Ectodermal cell (in vitro differentiated cells): ENCODE measurements around the gene HTR6.

Experiments used
- H3K27ac ChIP-seq: 2 replicates; pipeline ENCODE4 v1.7.0; 2013; ENCODE audit warnings: mild to moderate bottlenecking, low read depth, low read length; ENCODE audit not compliant: insufficient read depth, poor library complexity, severe bottlenecking
- H3K27me3 ChIP-seq: 2 replicates; pipeline ENCODE4 v1.7.0; 2013; ENCODE audit warnings: mild to moderate bottlenecking, low read length; ENCODE audit not compliant: insufficient read depth, control insufficient read depth, poor library complexity, severe bottlenecking
- H3K36me3 ChIP-seq: one replicate; pipeline ENCODE4 v1.7.0; 2013; ENCODE audit warnings: low read length; ENCODE audit not compliant: control insufficient read depth, insufficient read depth
- H3K4me1 ChIP-seq: one replicate; pipeline ENCODE4 v1.7.0; 2013; ENCODE audit warnings: low read length; ENCODE audit not compliant: control insufficient read depth, insufficient read depth
- H3K4me3 ChIP-seq: 2 replicates; pipeline ENCODE4 v1.7.0; 2013; ENCODE audit warnings: low read depth, low read length, control low read depth; ENCODE audit not compliant: insufficient read depth
- H3K9me3 ChIP-seq: 2 replicates; pipeline ENCODE4 v1.7.0; 2013; ENCODE audit warnings: mild to moderate bottlenecking, low read length, moderate library complexity; ENCODE audit not compliant: control insufficient read depth
- WGBS, 2 experiments: methylation state at CpG; one replicate each; pipeline ENCODE4 v1.1.7; 2013; ENCODE audit warnings: missing lambda C conversion rate in 2 of 2; 5-methylcytosine and 5-hydroxymethylcytosine counted together

Gene HTR6

GRCh38 chr1:19684677-19685076 lies 20.0 kb downstream of the HTR6 start:
- Histone ChIP-seq H3K9me3 (no peaks in the 10 kb centered on the region), H3K4me3 (no peak overlapping the region), H3K27me3 (no peaks in the 10 kb centered on the region), H3K4me1 (no peaks in the 10 kb centered on the region), H3K27ac (no peak overlapping the region), H3K36me3 (no peaks in the 10 kb centered on the region)
- WGBS, 2 experiments: 87 to 92% methylated on average over 2 of the region's 2 CpGs

DNA sequence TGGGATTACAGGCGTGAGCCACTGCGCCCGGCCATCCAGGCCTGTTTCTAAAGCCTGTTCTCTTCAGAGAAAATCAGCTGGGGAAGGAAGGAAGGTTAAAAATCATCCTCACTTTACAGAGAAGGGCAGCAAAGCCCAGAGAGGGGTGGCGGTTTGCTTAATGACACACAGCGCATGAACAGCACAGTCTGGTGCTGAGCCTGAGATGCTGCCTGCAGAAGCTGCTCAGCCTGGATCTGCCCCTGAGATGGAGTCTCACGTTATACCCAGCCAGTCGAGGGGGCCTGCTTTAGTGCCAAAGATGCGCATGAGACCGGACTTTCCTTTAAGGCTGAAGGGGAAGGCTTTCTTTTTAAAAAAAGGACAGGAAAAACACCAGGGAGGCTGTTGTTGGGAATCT lies 21.3 kb downstream of the HTR6 start:
- H3K4me3 ChIP-seq: no peak overlapping the region
- H3K4me1 ChIP-seq: no peaks in the 10 kb centered on the region
- H3K27ac ChIP-seq: no peak overlapping the region
- H3K36me3 ChIP-seq: no peaks in the 10 kb centered on the region
- H3K27me3 ChIP-seq: no peaks in the 10 kb centered on the region
- no peaks in the 10 kb centered on the region for H3K9me3 ChIP-seq
- WGBS, 2 experiments: 72 to 73% methylated on average over 9 of the region's 9 CpGs

GRCh38 chr1:19687414-19687813 lies 22.7 kb downstream of the HTR6 start:
- Histone ChIP-seq H3K4me3 (no peak overlapping the region), H3K36me3 (no peaks in the 10 kb centered on the region)
- WGBS, 2 experiments: 83 to 89% methylated on average over 1 of the region's 1 CpG

GRCh38 chr1:19688041-19688842 lies 23.6 kb downstream of the HTR6 start:
- Histone ChIP-seq H3K4me3 (no peak overlapping the region), H3K27ac (no peak overlapping the region), H3K36me3 (no peaks in the 10 kb centered on the region), H3K9me3 (no peaks in the 10 kb centered on the region), H3K27me3 (no peaks in the 10 kb centered on the region), H3K4me1 (no peaks in the 10 kb centered on the region)
- WGBS, 2 experiments: 89% methylated on average over 19 of the region's 19 CpGs

More at GRCh38 chr1:19687414-19687813, 22.7 kb downstream of the HTR6 start:
- H3K9me3 ChIP-seq: no peaks in the 10 kb centered on the region
- no peaks in the 10 kb centered on the region for H3K4me1 ChIP-seq
- no peaks in the 10 kb centered on the region for H3K27me3 ChIP-seq
- H3K27ac ChIP-seq: no peak overlapping the region

- Histone ChIP-seq H3K27ac (no peak overlapping the region), H3K27me3 (no peaks in the 10 kb centered on the region), H3K36me3 (no peaks in the 10 kb centered on the region), H3K9me3 (no peaks in the 10 kb centered on the region), H3K4me3 (no peak overlapping the region), H3K4me1 (no peaks in the 10 kb centered on the region)
- 60% methylated on average over 5 of the region's 5 CpGs for WGBS, 2 experiments
These were observed 24.5 kb downstream of the HTR6 start for GRCh38 chr1:19689085-19689757.

DNA sequence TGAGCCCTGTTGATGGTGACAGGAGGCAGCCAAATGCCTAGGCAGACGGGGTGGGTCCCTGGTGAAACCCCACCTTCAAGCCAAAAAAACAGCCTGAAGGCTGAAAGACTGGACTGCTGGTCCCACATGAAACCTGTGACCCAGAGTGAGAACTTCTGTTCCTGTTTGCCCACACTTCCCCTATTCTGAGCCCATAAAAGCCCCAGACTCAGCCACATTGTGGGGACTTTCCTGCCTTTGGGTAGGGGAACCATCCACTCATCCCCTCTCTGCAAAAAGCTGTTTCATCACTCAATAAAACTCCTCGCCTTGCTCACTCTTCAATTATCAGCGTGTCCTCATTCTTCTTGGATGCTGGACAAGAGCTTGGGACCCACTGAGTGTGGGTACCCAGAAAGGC lies 25.2 kb downstream of the HTR6 start:
- H3K27me3 ChIP-seq: no peaks in the 10 kb centered on the region
- no peaks in the 10 kb centered on the region for H3K36me3 ChIP-seq
- no peak overlapping the region for H3K4me3 ChIP-seq
- no peak overlapping the region for H3K27ac ChIP-seq
- no peaks in the 10 kb centered on the region for H3K9me3 ChIP-seq
- H3K4me1 ChIP-seq: no peaks in the 10 kb centered on the region
- WGBS, 2 experiments: 87 to 93% methylated on average over 3 of the region's 3 CpGs

GRCh38 chr1:19690342-19690741 lies 25.7 kb downstream of the HTR6 start:
- H3K27ac ChIP-seq: no peak overlapping the region
- 82 to 87% methylated on average over 7 of the region's 7 CpGs for WGBS, 2 experiments
- H3K4me1 ChIP-seq: no peaks in the 10 kb centered on the region
- H3K27me3 ChIP-seq: no peaks in the 10 kb centered on the region
- H3K9me3 ChIP-seq: no peaks in the 10 kb centered on the region
- H3K36me3 ChIP-seq: no peaks in the 10 kb centered on the region
- no peak overlapping the region for H3K4me3 ChIP-seq

DNA sequence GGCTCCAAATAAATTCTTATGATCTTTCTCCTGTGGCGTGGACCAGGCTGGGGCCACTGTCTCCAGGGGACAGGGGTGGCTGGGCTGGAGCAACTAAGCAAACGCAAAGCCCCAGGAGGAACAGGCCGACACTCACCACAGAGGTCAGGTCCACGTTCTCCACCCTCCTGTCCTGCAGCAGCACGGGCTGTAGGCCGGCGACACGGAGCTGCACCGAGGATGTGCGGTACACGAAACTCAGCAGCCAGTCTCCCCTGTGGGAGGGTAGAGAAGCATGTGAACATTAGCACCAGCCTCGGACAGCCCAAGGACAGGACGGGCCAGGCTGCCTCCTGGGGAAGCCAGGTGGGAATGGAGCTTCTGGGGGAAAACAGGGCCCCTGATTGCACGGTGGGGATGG lies 29.6 kb downstream of the HTR6 start:
- no peaks in the 10 kb centered on the region for H3K9me3 ChIP-seq
- H3K27me3 ChIP-seq: no peaks in the 10 kb centered on the region
- no peaks in the 10 kb centered on the region for H3K36me3 ChIP-seq
- H3K4me3 ChIP-seq: no peak overlapping the region
- 87 to 89% methylated on average over 14 of the region's 14 CpGs for WGBS, 2 experiments
- H3K27ac ChIP-seq: no peak overlapping the region
- no peaks in the 10 kb centered on the region for H3K4me1 ChIP-seq

GRCh38 chr1:19695772-19696171 lies 31.1 kb downstream of the HTR6 start:
- WGBS, 2 experiments: 87 to 90% methylated on average over 7 of the region's 7 CpGs
- H3K36me3 ChIP-seq: no peaks in the 10 kb centered on the region
- no peaks in the 10 kb centered on the region for H3K27me3 ChIP-seq
- no peaks in the 10 kb centered on the region for H3K9me3 ChIP-seq
- H3K4me1 ChIP-seq: no peaks in the 10 kb centered on the region
- H3K4me3 ChIP-seq: no peak overlapping the region
- no peak overlapping the region for H3K27ac ChIP-seq

GRCh38 chr1:19696820-19697219 lies 32.1 kb downstream of the HTR6 start:
- Histone ChIP-seq H3K9me3 (no peaks in the 10 kb centered on the region), H3K4me1 (no peaks in the 10 kb centered on the region), H3K27me3 (no peaks in the 10 kb centered on the region), H3K4me3 (no peak overlapping the region), H3K36me3 (no peaks in the 10 kb centered on the region), H3K27ac (no peak overlapping the region)
- WGBS, 2 experiments: 96% methylated on average over 8 of the region's 8 CpGs
